GM21576 (cell line): Measurements from ENCODE around the gene PPP1R12A.
A peak's percentile ranks its signal among the peaks of the same experiment; 100 is the strongest.
"Not testable (repeated sequence)": the region's sequence is repeated elsewhere in the genome, so short reads cannot be mapped to it uniquely, and the experiment has no call there.

Experiments used
- ATAC-seq: cut with Tn5 transposase; IDR thresholded peaks from one replicate; pipeline ENCODE4 v1.9.1; 2021; ENCODE audit warnings: mild to moderate bottlenecking, moderate library complexity; ENCODE audit not compliant: unreplicated experiment

Gene PPP1R12A

DNA sequence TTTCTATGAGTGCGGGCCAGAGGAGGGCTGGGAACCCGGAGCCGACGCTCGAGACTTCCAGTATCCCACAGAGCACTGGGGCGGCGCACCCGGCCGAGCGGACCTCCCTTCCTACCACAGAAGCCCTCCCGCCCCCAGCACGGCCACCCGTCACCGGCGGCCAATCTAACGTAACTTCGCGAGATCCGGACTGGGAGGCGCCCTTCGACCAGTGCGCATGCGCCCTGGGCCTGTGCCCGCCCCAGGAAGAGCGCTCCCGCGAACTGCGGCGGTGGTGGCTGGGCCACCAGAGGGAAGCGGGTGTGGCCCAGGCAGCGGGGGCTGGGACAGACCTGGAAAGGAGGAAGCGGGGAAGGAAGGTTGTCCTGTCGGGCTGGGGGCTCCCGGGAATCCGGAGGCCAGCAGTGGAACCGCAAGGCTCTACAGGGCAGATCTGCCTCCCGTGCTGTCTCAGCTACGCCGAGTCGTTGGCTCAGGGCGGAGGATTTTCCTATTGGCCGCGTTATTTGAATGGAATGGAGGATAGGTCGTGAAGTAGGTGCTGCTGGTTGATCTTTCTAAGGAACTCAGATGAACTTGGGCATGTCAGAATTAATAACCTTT lies at the start of gene PPP1R12A:
Gene PPP1R12A, minus strand, starts transcription at position 77 of the 603 bp plus-strand sequence. CDS start 166 bp downstream, outside the sequence.
- peak; percentile 87 for ATAC-seq

DNA sequence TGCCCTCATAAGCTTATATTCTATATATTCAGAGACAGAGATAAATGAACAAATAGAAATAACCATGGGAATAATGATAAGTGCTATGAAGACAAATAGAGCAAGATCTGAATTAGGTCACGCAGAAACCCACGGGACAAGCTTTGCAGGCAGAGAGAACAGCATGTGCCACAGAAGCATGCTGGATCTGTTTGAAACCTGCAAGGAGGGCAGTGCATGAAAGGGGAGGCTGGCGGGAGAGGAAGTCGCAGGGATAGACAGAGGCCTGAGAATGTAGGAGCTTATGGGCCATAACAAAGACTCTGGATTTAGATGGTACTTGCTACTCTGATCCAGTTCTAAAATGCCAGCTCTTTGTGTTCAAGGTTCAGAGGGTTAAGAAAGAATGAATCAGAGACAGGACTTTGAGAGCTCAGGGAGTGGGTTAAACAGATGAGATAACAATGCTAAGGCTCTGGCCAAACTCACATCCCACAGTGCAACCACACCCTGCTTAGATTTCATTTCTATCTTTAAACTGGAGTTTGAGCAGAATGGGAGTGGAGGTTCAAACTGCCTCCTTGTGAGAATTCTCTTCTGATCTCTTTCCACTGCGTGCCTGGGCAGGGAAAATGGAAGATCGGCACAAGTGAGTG lies 49.2 kb upstream of the PPP1R12A start:
- ATAC-seq: no peak

DNA sequence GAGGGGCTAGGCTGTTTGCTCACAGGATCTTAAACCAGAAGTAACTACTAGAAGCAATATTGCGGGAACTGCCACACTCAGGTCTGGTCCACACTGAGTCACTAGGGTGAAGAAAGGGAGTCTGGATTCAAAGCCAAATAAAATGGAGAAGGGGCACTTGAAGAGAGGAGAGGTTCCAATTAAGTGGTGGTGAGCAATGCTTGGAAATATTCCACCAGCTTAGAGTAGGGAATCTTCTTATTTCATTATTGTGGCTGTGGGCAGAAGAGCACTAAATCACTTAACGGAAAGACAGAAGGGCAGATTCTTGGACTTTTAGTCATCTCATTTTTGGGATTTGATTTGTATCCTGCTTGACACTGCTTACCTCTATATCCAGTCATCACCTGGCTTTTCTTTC lies 48.6 kb upstream of the PPP1R12A start:
- ATAC-seq: no peak

DNA sequence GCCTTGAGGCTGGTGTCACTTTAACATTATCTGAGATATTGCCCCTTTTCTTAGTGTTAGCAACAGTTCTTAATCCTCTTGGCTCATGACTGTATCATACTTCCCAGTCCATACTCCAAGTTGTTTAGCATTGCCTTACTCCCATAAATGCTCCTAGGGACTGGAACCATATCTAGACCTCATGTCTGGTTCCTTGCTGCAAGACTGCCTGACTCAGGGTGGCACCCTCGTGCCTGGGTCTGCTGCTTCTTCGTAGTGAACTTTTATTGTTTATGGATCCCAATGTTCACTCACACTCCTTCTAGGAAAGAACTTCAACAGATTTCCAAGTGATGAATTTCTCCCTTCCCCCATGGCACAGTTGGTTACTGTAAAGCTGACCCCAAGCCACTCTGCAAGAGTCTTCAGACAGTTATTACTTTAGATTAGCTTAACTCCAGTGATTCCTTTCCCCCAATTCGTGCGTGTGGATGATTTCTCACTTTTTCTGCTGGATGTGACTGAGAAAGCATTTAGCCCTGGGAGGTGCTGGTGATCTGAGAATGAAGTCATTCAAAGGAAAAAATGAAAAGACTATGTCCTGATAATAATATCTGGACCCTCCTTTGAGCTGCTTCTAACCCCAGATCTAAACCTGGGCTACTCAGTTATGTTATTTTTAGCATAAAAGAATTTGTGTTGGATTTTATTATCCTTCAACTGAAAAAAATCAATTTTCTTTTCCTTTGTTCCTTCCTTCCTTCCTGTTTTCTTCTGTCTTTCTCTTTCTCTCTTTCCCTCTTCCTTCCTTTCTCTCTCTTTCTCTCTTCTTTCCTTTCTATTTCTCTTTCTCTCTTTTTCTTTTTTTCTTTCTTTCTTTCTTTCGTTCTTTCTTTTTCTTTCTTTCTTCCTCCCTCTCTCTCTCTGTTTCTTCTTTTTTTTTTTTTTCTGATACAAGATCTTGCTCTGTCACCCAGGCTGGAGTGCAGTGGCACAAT lies 47.5 kb upstream of the PPP1R12A start:
- no peak for ATAC-seq

DNA sequence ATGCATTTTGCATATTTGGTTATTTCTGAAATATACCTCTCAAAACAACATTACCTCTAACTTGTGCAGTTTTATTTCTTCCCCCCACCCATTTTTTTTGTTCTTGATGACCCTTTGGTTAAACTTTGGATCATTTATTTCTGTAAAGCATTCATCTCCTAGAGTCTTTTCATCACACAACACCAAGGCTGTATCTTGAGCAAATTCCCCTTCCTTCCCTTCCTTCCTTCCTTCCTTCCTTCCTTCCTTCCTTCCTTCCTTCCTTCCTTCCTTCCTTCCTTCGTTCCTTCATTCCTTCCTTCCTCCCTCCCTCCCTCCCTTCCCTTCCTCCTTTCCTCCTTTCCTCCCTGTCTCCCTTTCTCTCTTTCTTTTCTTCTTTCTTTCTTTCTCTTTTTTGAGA lies 43.8 kb upstream of the PPP1R12A start:
- ATAC-seq: no peak

DNA sequence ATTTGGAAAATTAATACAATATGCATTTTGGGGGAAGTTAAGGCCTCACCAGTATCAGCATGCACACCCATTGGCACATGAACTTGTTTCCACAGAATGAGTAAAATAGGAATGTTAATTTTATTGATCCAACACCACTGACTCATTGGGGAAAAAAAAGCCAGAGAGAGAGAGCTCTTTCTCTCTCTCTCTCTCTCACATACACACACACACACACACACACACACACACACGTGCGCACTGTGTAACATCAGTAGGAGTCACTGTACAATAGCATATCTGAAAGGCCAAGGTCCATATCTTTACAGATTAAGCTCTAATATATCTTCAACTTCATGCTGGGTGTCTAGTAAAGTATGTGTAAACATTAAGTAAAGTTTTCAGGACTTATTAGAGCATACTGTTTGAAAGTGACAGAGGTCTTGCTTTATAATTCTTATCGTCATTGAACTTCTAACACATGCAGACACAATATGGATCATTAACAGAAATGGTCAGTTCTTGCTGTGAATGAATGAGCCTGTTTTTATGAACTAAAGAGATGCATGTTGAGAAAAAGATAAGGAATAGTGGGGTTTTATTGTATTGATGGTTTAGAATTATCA lies 43.1 kb upstream of the PPP1R12A start:
- ATAC-seq: not testable (repeated sequence)

DNA sequence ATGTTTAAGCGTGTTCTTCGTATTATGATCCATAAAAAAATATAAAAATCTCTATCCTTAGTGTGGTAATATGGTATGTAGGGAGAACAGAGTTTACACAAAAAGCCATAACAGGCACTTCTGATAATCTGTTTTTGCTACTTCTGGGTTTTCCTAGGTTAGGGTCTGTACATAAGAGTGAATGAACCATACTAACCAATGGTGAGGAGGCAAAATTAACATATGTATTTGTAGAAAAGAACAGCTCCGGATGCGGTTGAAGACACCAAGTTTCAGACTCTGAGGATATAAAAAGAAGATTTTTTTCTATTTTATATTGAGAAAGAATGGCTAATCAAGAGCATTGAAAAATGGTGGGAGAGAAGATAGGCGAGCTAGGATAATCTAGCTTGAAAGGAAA lies 40.2 kb upstream of the PPP1R12A start:
- no peak for ATAC-seq

DNA sequence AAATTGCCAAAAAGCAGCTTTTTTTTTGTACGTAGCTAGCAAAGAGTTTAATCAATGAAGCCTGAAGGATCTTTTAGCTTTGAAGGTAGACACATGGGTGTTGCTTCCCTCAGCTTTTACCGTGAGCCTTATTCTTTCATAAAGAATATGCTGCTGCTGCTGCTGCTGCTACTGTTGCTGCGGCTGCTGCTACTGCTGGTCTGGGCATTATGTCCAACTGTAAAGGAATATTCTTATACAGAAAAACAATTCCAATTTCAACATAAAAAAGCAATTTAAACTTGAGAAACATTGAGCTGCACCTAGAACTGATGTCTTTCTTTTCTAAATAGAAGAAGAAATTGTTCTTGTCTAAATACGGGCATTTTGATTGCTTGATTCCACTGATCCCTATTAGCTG lies 38.9 kb upstream of the PPP1R12A start:
- no peak for ATAC-seq

DNA sequence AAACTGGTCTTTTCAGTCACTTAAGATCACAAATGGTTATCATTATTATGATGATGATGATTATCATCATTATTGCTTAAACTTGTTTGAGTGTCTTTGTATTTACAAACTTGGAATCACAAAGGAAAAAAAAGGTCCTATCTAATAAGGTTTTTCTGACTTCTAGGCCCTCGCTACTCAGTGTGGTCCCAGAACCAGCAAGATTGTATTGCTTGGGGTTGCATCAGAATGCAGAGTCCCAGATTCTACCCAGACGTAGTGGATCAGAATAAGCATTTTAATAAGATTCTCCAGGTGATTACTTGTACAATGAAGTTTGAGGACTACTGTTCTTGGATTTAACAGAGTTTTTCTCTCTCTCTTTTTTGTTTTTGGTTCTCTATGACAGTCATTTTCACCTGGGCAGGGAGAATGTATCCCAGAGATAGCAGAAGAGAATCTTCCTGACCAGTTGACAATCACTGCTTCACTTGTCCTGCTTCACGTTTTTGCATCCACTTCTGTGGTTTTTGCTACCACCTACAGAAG lies 29.3 kb upstream of the PPP1R12A start:
- ATAC-seq: no peak

DNA sequence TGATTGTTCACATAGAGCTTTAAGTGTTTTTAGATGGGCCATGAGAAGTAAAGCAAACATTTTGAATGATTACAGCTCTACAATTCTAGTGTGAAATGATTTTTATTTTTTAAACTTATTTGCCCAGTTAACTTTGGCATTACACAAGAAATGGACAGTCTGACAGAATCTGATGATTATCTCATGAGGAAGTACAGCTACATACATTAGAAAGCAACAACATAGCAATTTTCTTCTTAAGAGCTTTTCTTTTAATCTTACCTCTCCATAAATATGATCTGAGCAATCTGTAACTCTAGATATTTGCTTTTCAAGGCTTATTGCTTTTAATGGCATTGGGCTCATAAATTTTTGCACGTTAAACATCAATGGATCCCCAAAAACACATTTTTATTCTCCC lies 26.5 kb upstream of the PPP1R12A start:
- no peak for ATAC-seq

DNA sequence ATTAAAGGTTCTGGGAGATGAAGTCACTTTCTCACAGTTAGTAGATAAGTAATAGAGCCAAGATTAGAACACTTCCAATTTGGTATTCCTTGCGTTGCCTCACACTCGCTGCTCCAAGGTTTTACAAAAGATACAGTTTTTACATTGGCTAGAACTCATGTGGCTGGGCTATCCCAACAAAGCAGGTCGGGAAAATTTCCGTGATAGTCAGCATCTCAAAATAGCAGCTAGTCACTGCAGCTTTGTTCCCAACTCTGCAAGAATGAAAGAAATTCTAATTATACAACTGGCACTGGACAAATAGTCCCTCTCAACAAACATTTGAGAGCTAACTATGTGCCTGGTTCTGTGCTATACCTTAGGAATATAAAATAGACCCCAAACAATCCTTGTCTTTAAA lies 24.6 kb upstream of the PPP1R12A start:
- ATAC-seq: no peak

DNA sequence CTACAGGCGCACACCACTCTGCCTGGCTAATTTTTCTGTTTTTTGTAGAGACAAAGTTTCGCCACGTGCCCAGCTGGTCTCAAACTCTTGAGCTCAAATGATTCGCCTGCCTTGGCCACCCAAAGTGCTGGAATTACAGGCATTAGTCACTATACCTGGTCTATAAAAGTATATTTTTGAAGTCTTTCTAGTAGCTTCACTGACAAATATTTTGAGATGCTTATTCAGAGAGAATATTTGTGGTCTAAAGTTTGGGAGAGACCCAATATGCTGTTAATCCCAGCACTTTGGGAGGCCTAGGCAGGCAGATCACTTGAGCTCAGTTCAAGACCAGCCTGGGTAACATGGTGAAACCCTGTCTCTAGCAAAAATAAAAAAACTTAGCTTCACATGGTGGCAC lies 22.0 kb upstream of the PPP1R12A start:
- no peak for ATAC-seq

DNA sequence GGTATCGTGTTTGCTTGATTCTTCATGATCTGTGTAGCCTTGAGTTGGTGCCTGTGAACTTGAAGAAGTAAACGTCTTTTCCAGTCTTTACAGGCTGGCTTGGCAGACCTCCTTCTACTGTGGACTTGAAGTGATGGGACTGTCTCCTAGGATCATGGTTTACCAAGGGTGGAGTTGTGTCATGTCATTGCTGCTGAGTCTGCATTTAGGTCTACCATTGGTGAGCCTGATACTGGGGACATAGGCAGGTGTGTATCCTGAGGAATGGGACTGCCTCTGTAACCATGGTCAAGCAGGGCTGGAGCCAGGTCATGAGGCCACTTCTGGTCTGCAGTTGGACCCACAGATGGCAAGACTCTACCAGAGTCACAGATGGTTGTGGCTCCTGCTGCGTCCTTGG lies 20.7 kb upstream of the PPP1R12A start:
- ATAC-seq: no peak

DNA sequence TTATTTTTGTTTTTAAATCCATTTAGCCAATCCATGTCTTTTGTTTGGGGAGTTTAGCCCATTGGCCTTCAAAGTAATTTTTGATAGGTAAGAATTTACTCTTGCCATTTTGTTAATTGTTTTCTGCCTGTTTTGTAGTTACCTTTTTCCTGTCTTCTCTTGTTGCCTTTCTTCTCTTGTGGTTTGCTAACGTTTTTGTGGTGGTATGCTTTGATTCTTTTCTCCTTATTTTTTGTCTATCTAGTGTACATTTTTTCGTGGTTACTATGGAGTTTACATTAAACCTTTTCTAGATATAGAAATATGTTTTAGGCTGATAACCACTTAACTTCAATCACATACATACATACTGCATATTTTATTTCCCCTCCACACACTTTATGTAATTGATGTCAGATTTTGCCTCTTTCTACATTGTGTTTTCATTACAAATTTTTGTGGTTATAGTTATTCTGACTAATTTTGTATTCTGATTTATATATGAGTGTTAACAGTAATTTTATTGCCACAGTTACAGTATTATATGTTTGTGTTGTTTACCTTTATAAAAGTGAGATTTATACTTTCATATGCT lies 19.2 kb upstream of the PPP1R12A start:
- ATAC-seq: no peak

DNA sequence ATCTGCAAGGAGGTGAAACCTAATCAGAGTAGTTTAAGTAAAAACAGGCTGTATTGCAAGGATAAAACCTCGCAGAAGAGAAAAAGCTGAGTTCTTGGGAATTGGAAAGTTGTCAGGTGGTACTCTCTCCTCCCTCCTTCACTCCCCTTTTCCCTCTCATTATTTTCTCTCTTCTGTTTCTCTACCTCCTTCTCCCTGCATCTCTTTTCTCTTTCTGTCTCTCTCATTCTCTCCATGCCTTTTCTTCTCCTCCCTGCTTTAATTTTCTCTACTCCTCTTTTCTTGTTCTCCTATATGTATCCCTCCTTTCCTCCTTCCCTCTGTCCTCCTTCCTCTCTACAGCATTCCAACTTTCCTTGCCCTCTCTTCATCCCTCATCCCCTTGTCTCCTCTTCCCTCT lies 14.2 kb upstream of the PPP1R12A start:
- no peak for ATAC-seq

DNA sequence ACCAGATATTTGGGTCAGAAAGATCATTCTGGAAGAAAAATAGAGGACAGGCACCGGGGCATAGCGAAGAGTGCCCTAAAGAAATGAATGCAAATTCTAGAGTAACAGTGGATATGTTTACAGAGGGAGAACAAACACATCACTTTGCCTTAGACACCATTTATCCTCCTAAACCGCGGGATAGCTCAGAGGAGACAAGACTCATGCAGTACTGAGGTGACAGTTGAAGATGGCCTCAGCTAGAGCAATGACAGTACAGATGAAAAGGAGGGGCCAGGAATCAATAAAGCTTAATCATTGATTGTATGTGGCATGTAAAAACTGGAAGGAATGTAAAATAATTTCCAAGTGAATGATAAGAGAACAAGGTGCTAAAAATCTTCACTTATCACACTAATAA lies 10.5 kb upstream of the PPP1R12A start:
- ATAC-seq: no peak

DNA sequence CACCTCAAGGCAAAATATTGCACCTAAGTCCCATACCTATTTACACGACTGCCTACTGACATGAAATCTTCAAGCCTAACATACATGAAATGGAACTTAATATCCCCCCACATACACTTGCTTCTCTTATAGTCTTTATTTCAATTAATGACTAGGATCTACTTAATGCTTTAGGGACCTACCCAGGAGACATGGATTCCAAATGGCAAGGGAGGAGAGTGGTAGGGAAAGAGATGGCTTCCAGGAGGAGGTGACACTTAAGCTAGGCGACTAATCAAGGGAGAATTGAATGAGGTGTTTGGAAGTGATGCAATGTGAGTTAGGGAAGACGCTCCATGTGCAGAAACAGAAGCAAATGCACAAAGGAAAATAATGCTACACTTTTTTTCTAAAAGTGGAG lies 9.7 kb upstream of the PPP1R12A start:
- no peak for ATAC-seq

DNA sequence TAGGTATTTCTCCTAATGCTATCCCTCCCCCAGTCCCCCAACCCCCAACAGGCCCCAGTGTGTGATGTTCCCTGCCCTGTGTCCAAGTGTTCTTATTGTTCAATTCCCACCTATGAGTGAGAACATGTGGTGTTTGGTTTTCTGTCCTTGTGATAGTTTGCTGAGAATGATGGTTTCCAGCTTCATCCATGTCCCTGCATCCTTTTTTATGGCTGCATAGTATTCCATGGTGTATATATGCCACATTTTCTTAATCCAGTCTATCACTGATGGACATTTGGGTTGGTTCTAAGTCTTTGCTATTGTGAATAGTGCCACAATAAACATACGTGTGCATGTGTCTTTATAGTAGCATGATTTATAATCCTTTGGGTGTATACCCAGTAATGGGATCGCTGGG lies 7.9 kb upstream of the PPP1R12A start:
- ATAC-seq: not testable (repeated sequence)

DNA sequence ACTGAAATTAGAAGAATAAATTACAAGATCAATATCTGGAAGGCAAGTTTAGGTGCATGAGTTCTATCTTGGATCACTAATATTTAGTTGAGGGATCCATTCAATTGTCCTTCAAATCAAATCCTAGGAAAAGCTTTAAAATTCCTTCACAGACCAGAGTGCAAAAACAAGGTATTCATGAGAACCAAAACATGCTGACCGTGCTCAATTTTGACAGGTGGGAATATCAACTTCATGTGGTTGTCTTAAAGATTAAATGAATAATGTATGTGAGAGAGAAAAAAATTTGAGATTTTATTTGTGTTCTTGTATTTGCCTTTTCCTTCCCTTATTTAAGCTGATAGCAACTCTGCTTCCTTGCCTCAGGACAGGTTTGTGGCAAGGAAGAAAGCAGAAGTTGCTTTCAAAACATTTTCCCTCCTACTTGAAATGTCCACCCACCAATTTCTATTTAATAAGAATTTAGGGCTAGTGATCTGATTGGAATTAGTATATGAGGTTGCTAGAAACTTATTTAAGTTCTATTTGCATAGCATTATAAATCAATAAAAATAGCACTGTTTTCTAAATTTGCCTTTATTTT lies 4.9 kb upstream of the PPP1R12A start:
- ATAC-seq: no peak

DNA sequence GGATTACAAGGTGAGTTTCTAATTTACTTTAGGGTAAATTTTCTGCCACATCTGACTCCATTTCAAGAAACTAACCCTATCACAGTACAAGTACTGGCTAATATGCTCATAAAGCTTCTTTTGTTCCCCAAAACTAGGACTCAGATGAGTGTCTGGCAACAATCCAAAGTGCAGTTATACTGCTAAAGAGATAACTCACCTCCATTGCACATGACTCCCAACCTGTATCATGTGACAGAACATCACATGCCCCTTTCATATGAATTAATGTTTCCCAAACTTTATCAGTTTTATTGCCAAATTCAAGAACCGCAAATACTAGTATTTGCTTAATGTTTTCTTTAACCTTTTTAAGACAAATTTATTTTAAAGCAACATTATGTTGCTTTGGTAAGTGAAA lies 3.9 kb upstream of the PPP1R12A start:
- no peak for ATAC-seq
